Lung (tissue), 12 donors: ENCODE data around the gene ACER1. TPM values are rescaled to one million over a fixed set of nuclear protein-coding genes. Genes with fewer than 3 reads are reported as not detected.

Experiments used
- ATAC-seq: fragments of 200-7000 bp; cut with Tn5 transposase; one replicate; pipeline ENCODE4 v1.9.1; 2020; ENCODE audit warnings: moderate number of reproducible peaks; ENCODE audit not compliant: insufficient read depth, low FRiP score
- DNase-seq, 3 donors: peaks; one replicate each; pipeline ENCODE4 v3.0.0-alpha.2; 2013 to 2017
- H3K27ac ChIP-seq, 2 donors: one replicate each; pipeline ENCODE4 v1.5.1; 2013; ENCODE audit warnings: mild to moderate bottlenecking in 2 of 2, moderate library complexity in 2 of 2, control low read depth in 1 of 2, inconsistent platforms in 1 of 2, low read depth in 1 of 2, low read length in 1 of 2
- H3K27me3 ChIP-seq, 3 donors: one replicate each; pipeline ENCODE4 v1.5.1; 2013; ENCODE audit warnings: low read length in 2 of 3; ENCODE audit not compliant: control insufficient read depth in 3 of 3, insufficient read depth in 3 of 3
- H3K36me3 ChIP-seq, 4 donors: one replicate each; pipeline ENCODE4 v1.5.1; 2013; ENCODE audit warnings: low read length in 4 of 4, mild to moderate bottlenecking in 1 of 4, moderate library complexity in 1 of 4; ENCODE audit not compliant: control insufficient read depth in 4 of 4, insufficient read depth in 4 of 4
- H3K4me1 ChIP-seq, 5 donors: one replicate each; pipeline ENCODE4 v1.5.1; 2013; ENCODE audit warnings: low read length in 5 of 5, mild to moderate bottlenecking in 2 of 5, moderate library complexity in 1 of 5; ENCODE audit not compliant: control insufficient read depth in 5 of 5, insufficient read depth in 5 of 5
- H3K4me3 ChIP-seq: one replicate; pipeline ENCODE4 v1.5.1; 2013; ENCODE audit warnings: mild to moderate bottlenecking, control low read depth, moderate library complexity
- H3K9ac ChIP-seq, 2 donors: one replicate each; pipeline ENCODE4 v1.5.1; 2013; ENCODE audit warnings: low read length in 2 of 2, control low read depth in 1 of 2; ENCODE audit not compliant: insufficient read depth in 1 of 2
- H3K9me3 ChIP-seq, 4 donors: one replicate each; pipeline ENCODE4 v1.5.1; 2013; ENCODE audit warnings: low read length in 3 of 4, mild to moderate bottlenecking in 1 of 4, moderate library complexity in 1 of 4; ENCODE audit not compliant: control insufficient read depth in 4 of 4, insufficient read depth in 3 of 4
- WGBS, 2 donors: extraction: QIAGEN DNeasy Blood & Tissue Kit; methylation state at CpG; one replicate each; pipeline ENCODE4 v1.1.7; 2013; 5-methylcytosine and 5-hydroxymethylcytosine counted together
- polyA plus RNA-seq, 2 donors: library from polyadenylated mRNA; stranded (reverse); fragments of 200-250 nt; gene quantifications; one replicate each; pipeline ENCODE4 v1.2.1, GENCODE V29; 2013
- total RNA-seq, 2 donors: library from RNA; depleted of rRNA in 1 of 2; stranded (reverse); fragments of >200 nt in 1 of 2; gene quantifications; one replicate each; pipeline ENCODE4 v1.2.1, GENCODE V29; 2014 to 2021
- TF ChIP-seq, protein P1 (sequence below): IDR thresholded peaks from 2 replicates; pipeline ENCODE4 v1.5.1; 2012; ENCODE audit warnings: mild to moderate bottlenecking; ENCODE audit errors: control extremely low read depth, extremely low read depth
- donor health status: control.
- donor health status: control.
- donor health status: Bipolar disorder and iron deficiency.
- donor health status: healthy.
- donor health status: DM: yes; HTN: yes; CAD: no.

ACER1 gene
- total and polyA plus RNA-seq, 4 donors = 0.06 TPM; not detected in 3

GRCh38 chr19:6276447-6276846 is 57.0 kb downstream of the ACER1 start:
- TF ChIP-seq, protein P1, sequence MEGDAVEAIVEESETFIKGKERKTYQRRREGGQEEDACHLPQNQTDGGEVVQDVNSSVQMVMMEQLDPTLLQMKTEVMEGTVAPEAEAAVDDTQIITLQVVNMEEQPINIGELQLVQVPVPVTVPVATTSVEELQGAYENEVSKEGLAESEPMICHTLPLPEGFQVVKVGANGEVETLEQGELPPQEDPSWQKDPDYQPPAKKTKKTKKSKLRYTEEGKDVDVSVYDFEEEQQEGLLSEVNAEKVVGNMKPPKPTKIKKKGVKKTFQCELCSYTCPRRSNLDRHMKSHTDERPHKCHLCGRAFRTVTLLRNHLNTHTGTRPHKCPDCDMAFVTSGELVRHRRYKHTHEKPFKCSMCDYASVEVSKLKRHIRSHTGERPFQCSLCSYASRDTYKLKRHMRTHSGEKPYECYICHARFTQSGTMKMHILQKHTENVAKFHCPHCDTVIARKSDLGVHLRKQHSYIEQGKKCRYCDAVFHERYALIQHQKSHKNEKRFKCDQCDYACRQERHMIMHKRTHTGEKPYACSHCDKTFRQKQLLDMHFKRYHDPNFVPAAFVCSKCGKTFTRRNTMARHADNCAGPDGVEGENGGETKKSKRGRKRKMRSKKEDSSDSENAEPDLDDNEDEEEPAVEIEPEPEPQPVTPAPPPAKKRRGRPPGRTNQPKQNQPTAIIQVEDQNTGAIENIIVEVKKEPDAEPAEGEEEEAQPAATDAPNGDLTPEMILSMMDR = no peak
- WGBS, 2 donors = 50 to 70% methylated on average over 12 of the region's 12 CpGs
- H3K27me3 ChIP-seq = no peaks in the 10 kb centered on the region
- peaks cover 38 to 76% (median 49%) of the 10 kb centered on the region in 5 donors for H3K4me1 ChIP-seq
- DNase-seq = peak; percentile 44 to 62 (median 46)
- no peak overlapping the region for H3K9ac ChIP-seq
- no peak overlapping the region for H3K4me3 ChIP-seq
- no peak for ATAC-seq
- H3K36me3 ChIP-seq = peaks cover 0 to 4% (median under 1%) of the 10 kb centered on the region in 4 donors
- peak overlapping the region in 1 of 2 donors; percentile 98 for H3K27ac ChIP-seq
- H3K9me3 ChIP-seq = no peaks in the 10 kb centered on the region

GRCh38 chr19:6275170-6275744 is 58.2 kb downstream of the ACER1 start:
- H3K27me3 ChIP-seq = no peaks in the 10 kb centered on the region
- no peak overlapping the region for H3K4me3 ChIP-seq
- WGBS, 2 donors = 81% methylated on average over 18 of the region's 18 CpGs
- TF ChIP-seq, protein P1 = no peak
- no peaks in the 10 kb centered on the region for H3K9me3 ChIP-seq
- H3K4me1 ChIP-seq = peaks cover 48 to 88% (median 61%) of the 10 kb centered on the region in 5 donors
- no peak overlapping the region for H3K9ac ChIP-seq
- H3K27ac ChIP-seq = peak overlapping the region; percentile 91 to 98
- DNase-seq (no peak), ATAC-seq (no peak)
- H3K36me3 ChIP-seq = peaks cover 0 to 10% (median 3%) of the 10 kb centered on the region in 4 donors

- TF ChIP-seq, protein P1 = no peak
- no peak for DNase-seq
- Histone ChIP-seq H3K27ac (peak overlapping the region; percentile 91 to 98), H3K9me3 (no peaks in the 10 kb centered on the region), H3K27me3 (no peaks in the 10 kb centered on the region), H3K4me1 (peaks cover 48 to 90% (median 63%) of the 10 kb centered on the region in 5 donors), H3K9ac (no peak overlapping the region), H3K4me3 (no peak overlapping the region), H3K36me3 (peaks cover 0 to 15% (median 6%) of the 10 kb centered on the region in 4 donors)
- 82 to 85% methylated on average over 14 to 15 of the region's 15 CpGs for WGBS, 2 donors
- ATAC-seq = no peak
These were observed 58.7 kb downstream of the ACER1 start for GRCh38 chr19:6274756-6275155.
